A673 (cell line): ENCODE measurements around the gene ANKRD44. TPM values are rescaled to one million over a fixed set of nuclear protein-coding genes. Genes with fewer than 3 reads are reported as not detected.
A peak's percentile ranks its signal among the peaks of the same experiment; 100 is the strongest.

ENCODE experiments used
- BruUV-seq: library from RNA; stranded (reverse); fragments of 400-500 nt; replicated peaks from 2 replicates; lab custom pipeline; 2021; lab: Mats Ljungman, UMichigan
- CTCF ChIA-PET: fragments of 300-600 bp; sonication (Branson Sonifier 250); formaldehyde crosslinking; loops from one replicate; lab custom pipeline; 2022; ENCODE audit warnings: antibody characterized with exemption; lab: Charles Lee
- POLR2A ChIA-PET: fragments of 300-600 bp; sonication (Branson Sonifier 250); formaldehyde crosslinking; loops from one replicate; lab custom pipeline; 2022; ENCODE audit warnings: antibody characterized with exemption; ENCODE audit not compliant: low non-redundant PET; lab: Charles Lee
- DNase-seq: peaks from one replicate; pipeline ENCODE4 v3.0.0-alpha.2; 2015; ENCODE audit warnings: low spot score
- H3K27ac ChIP-seq: fragments of 200-600 bp; sonication (generic); 2 replicates; pipeline ENCODE4 v1.5.1; 2016; ENCODE audit warnings: mixed run types, low read depth, mild to moderate bottlenecking, mixed read lengths, antibody characterized with exemption, low read length; ENCODE audit not compliant: poor library complexity, severe bottlenecking
- H3K27me3 ChIP-seq: fragments of 200-600 bp; sonication (generic); replicated peaks from 2 replicates; pipeline ENCODE4 v1.6.1; 2017; ENCODE audit warnings: mixed run types, low read depth, mild to moderate bottlenecking, mixed read lengths, antibody characterized with exemption, low read length; ENCODE audit not compliant: insufficient read depth, poor library complexity
- H3K36me3 ChIP-seq: fragments of 200-600 bp; sonication (generic); 2 replicates; pipeline ENCODE4 v1.6.1; 2016; ENCODE audit warnings: mixed run types, mild to moderate bottlenecking, mixed read lengths, antibody characterized with exemption, low read length; ENCODE audit not compliant: insufficient read depth, poor library complexity, severe bottlenecking
- H3K4me1 ChIP-seq: fragments of 200-600 bp; sonication (generic); 2 replicates; pipeline ENCODE4 v1.6.1; 2017; ENCODE audit warnings: mixed run types, mild to moderate bottlenecking, mixed read lengths, antibody characterized with exemption, low read length; ENCODE audit not compliant: insufficient read depth, poor library complexity, severe bottlenecking
- H3K4me3 ChIP-seq: fragments of 200-600 bp; sonication (generic); 2 replicates; pipeline ENCODE4 v1.5.1; 2016; ENCODE audit warnings: low read depth, mixed run types, mild to moderate bottlenecking, mixed read lengths, low read length; ENCODE audit not compliant: poor library complexity, severe bottlenecking
- H3K9me3 ChIP-seq: fragments of 200-600 bp; sonication (generic); 2 replicates; pipeline ENCODE4 v1.6.1; 2016; ENCODE audit warnings: mixed run types, low read depth, mild to moderate bottlenecking, mixed read lengths, antibody characterized with exemption, low read length; ENCODE audit not compliant: poor library complexity, severe bottlenecking
- EZH2 ChIP-seq: fragments of 200-600 bp; sonication (generic); IDR thresholded peaks from 2 replicates; pipeline ENCODE4 v1.6.1; 2017; ENCODE audit warnings: borderline replicate concordance, low read depth, mild to moderate bottlenecking, mixed read lengths, antibody characterized with exemption, low read length; ENCODE audit not compliant: poor library complexity, severe bottlenecking
- intact Hi-C: fragments of 100-400 bp; cut with micrococcal nuclease; formaldehyde crosslinking; loops from one replicate; pipeline ENCODE4 v1.10.0; 2022; ENCODE audit not compliant: unreplicated experiment
- total RNA-seq: library from RNA; stranded (reverse); gene quantifications from 2 replicates; pipeline ENCODE4 v1.2.3, GENCODE V29; 2021
- TF ChIP-seq, protein P1 (sequence below): fragments of 300-800, 200-600 bp; sonication (generic); conservative IDR thresholded peaks from 2 replicates; pipeline ENCODE4 v1.5.1; 2017; ENCODE audit warnings: low read depth, mild to moderate bottlenecking, antibody characterized with exemption, low read length, moderate library complexity, mixed read lengths

ANKRD44 gene
- total RNA-seq, 1 experiment from 2014 or later = 17.0 TPM

DNA sequence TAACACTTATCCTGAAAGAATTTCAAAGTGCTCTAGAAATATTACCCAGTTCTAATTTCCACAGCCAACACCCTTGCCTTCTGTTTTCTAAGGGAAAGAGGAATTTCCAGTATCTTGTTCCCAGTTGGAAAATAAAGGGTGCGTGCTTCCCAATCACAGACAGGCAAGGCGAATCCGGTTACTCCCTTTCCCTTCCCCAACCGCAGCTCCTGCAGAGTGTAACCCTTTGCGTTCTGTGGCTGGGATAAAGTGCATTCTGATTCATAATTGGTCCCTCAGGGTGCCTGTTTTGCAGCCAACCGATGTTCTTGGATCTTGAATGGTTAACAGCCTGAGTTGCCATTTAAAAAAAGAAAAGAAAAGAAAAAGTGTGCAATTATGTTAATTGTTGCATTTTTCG is 343.5 kb downstream of the ANKRD44 start:
- CTCF ChIA-PET = no interaction called here
- intact Hi-C loops = no loop called here

DNA sequence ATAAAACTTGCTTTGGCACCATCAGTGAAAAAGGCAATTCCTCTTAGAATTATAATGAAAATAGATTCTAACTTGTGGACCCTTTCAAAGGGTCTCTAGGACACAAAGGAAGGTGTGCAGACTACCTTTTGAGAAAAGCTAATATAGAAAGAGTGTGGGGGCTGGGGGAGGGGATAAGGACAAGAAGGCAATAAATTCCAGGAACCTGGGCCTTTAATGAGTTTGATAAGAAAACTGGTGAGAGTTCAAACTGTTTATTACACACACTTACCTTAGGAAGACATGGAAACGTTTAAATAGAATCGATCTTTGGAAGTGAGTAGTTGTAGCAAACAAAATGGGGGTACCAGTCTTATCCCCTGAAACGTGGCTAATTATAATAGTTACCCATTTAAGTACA is 344.5 kb downstream of the ANKRD44 start:
- no peaks in the 10 kb centered on the region for H3K36me3 ChIP-seq
- POLR2A ChIA-PET = no interaction called here
- H3K9me3 ChIP-seq = no peaks in the 10 kb centered on the region
- CTCF ChIA-PET = no interaction called here
- intact Hi-C loops = no loop called here
- no peak for DNase-seq
- no TSS peak for BruUV-seq
- peaks cover 18% of the 10 kb centered on the region for H3K4me1 ChIP-seq
- H3K27me3 ChIP-seq = no peaks in the 10 kb centered on the region
- TF ChIP-seq, protein P1, sequence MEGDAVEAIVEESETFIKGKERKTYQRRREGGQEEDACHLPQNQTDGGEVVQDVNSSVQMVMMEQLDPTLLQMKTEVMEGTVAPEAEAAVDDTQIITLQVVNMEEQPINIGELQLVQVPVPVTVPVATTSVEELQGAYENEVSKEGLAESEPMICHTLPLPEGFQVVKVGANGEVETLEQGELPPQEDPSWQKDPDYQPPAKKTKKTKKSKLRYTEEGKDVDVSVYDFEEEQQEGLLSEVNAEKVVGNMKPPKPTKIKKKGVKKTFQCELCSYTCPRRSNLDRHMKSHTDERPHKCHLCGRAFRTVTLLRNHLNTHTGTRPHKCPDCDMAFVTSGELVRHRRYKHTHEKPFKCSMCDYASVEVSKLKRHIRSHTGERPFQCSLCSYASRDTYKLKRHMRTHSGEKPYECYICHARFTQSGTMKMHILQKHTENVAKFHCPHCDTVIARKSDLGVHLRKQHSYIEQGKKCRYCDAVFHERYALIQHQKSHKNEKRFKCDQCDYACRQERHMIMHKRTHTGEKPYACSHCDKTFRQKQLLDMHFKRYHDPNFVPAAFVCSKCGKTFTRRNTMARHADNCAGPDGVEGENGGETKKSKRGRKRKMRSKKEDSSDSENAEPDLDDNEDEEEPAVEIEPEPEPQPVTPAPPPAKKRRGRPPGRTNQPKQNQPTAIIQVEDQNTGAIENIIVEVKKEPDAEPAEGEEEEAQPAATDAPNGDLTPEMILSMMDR = no peak
- no peak for TF ChIP-seq EZH2
- no peak overlapping the region for H3K27ac ChIP-seq
- H3K4me3 ChIP-seq = no peak overlapping the region

More for the DNA sequence above, 343.5 kb downstream of the ANKRD44 start:
- POLR2A ChIA-PET = no interaction called here
- Histone ChIP-seq H3K4me1 (peaks cover 24% of the 10 kb centered on the region), H3K36me3 (no peaks in the 10 kb centered on the region), H3K4me3 (peak overlapping the region; percentile 25), H3K27me3 (no peaks in the 10 kb centered on the region), H3K27ac (peak overlapping the region; percentile 38), H3K9me3 (no peaks in the 10 kb centered on the region)
- TF ChIP-seq, protein P1 = no peak
- no peak for TF ChIP-seq EZH2
- no TSS peak for BruUV-seq
- peak; percentile 88 for DNase-seq

DNA sequence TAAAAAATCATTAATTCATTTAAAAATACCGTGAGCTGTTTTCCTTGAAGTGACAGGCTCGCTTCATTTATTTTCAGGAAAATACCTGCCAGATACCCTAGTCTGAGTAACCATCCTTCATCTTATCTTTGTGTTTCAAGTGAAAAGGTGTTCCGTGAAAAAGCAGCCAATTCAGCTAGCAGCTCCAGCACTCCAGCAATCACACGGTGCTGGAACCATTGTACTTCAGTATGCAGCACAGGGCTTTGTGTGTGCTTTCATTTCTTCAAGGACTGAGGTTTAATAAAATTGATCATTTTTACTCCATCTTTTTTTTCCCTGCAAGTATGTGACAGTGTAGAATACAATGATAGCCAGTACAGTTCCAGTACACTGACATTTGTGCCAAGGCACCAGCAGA is 344.9 kb downstream of the ANKRD44 start:
- no TSS peak for BruUV-seq
- Histone ChIP-seq H3K4me1 (peaks cover 18% of the 10 kb centered on the region), H3K9me3 (no peaks in the 10 kb centered on the region), H3K36me3 (no peaks in the 10 kb centered on the region), H3K4me3 (no peak overlapping the region), H3K27me3 (no peaks in the 10 kb centered on the region), H3K27ac (no peak overlapping the region)
- intact Hi-C loops = no loop called here
- no peak for DNase-seq
- TF ChIP-seq, protein P1 = no peak
- no peak for TF ChIP-seq EZH2
- POLR2A ChIA-PET = no interaction called here
- CTCF ChIA-PET = no interaction called here
